ENCODE measurements around the gene CNDP1. TPM values are rescaled to one million over a fixed set of nuclear protein-coding genes. Genes with fewer than 3 reads are reported as not detected.

The CNDP1 gene
- polyA plus RNA-seq, 1 donor (not counting 4 experiments of a cell fraction or from before 2014, with no cell fraction given), result not detected

DNA sequence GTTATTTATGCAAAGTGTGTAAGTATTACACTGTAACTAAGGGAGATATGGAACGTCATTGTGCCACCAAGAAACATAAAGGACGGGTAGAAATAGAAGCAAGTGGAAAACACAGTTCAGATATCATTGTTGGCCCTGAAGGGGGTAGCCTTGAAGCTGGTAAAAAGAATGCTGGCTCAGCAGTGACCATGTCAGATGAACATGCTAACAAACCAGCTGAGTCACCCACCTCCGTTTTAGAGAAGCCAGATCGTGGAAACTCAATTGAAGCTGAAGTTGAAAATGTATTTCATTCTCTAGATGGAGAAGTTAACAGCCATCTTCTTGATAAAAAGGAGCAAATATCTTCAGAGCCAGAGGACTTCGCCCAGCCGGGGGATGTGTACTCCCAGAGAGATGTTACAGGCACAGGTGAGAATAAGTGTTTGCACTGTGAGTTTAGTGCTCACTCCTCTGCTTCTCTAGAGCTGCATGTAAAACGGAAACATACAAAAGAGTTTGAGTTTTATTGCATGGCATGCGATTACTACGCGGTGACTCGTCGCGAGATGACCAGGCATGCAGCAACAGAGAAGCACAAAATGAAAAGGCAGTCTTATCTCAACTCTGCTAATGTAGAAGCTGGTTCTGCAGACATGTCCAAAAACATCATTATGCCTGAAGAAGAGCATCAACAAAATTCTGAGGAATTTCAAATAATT, 99.5 kb downstream of the CNDP1 start:
- dilution Hi-C loops (cut with MboI; ENCODE audit: extremely low pct_ligation_motif_present, low sequenced_read_pairs), result no loop called here
- Histone ChIP-seq H2AFZ (ENCODE audit: control insufficient read depth, low read length) (no peak overlapping the region), H4K20me1 (ENCODE audit: control insufficient read depth, extremely low read depth, insufficient read depth, low read length) (no peaks in the 10 kb centered on the region), H3K4me2 (ENCODE audit: control insufficient read depth, extremely low read depth, insufficient read depth, low read depth, low read length) (peak overlapping the region; percentile 18), H3K36me3 (ENCODE audit: control insufficient read depth in 2 of 2, extremely low read depth in 1 of 2, insufficient read depth in 2 of 2, low read length in 2 of 2) (peaks cover 4 to 6% of the 10 kb centered on the region in 2 experiments), H3K27ac (ENCODE audit: control insufficient read depth, insufficient read depth, low read length) (no peak overlapping the region), H3K4me1 (ENCODE audit: control insufficient read depth, extremely low read depth, insufficient read depth, low read length) (peaks cover 11% of the 10 kb centered on the region), H3K9me3 (ENCODE audit: control insufficient read depth, low read depth, low read length) (no peaks in the 10 kb centered on the region), H3K9ac (ENCODE audit: control insufficient read depth, extremely low read depth, insufficient read depth, low read length) (no peak overlapping the region), H3K9me1 (ENCODE audit: control insufficient read depth, extremely low read depth, insufficient read depth, low read length) (no peaks in the 10 kb centered on the region), H3K27me3 (ENCODE audit: control insufficient read depth, extremely low read depth, insufficient read depth, low read length) (no peaks in the 10 kb centered on the region), H3K79me2 (ENCODE audit: control insufficient read depth, insufficient read depth, low read length) (no peaks in the 10 kb centered on the region), H3K4me3 (ENCODE audit: control insufficient read depth in 2 of 3, extremely low read depth in 1 of 3, insufficient read depth in 2 of 3, low read depth in 1 of 3, low read length in 3 of 3) (no peak overlapping the region)
- FAIRE-seq, result peak; percentile 69
- no peak for TF ChIP-seq EZH2 (IDR thresholded peaks at IDR 0.05; ENCODE audit: low read length)
- TF ChIP-seq, protein P1, sequence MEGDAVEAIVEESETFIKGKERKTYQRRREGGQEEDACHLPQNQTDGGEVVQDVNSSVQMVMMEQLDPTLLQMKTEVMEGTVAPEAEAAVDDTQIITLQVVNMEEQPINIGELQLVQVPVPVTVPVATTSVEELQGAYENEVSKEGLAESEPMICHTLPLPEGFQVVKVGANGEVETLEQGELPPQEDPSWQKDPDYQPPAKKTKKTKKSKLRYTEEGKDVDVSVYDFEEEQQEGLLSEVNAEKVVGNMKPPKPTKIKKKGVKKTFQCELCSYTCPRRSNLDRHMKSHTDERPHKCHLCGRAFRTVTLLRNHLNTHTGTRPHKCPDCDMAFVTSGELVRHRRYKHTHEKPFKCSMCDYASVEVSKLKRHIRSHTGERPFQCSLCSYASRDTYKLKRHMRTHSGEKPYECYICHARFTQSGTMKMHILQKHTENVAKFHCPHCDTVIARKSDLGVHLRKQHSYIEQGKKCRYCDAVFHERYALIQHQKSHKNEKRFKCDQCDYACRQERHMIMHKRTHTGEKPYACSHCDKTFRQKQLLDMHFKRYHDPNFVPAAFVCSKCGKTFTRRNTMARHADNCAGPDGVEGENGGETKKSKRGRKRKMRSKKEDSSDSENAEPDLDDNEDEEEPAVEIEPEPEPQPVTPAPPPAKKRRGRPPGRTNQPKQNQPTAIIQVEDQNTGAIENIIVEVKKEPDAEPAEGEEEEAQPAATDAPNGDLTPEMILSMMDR (optimal IDR thresholded peaks at IDR 0.05 in 1 of 3, IDR thresholded peaks at IDR 0.05 in 1 of 3, conservative IDR thresholded peaks at IDR 0.05 in 1 of 3; ENCODE audit: extremely low read depth in 1 of 3, insufficient read depth in 2 of 3, low read length in 3 of 3), result no peak
- no peak for DNase-seq (ENCODE audit: low read depth, low spot score)

DNA sequence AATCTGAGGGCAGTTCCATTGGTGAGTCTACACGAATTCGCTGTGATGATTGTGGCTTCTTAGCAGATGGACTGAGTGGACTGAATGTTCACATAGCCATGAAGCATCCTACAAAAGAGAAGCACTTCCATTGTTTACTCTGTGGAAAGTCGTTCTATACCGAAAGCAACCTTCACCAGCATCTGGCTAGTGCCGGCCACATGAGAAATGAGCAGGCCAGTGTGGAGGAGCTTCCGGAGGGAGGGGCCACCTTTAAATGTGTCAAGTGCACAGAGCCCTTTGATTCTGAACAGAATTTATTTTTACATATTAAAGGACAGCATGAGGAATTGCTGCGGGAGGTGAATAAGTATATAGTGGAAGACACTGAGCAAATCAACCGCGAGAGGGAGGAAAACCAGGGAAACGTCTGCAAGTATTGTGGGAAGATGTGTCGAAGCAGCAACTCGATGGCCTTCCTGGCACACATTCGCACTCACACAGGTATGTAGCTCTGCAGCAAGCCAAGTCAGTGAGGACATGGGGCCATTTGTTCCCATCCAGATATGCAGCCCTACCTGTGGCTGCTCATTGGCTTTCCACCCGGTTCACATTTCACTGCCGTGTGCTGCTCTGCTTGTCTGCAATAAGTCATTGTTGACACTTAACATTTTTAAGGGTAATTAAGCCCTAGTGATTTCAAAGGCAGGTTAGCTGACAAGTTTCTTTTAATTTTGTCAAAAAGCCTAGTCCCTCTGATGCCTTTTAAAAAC, 101.1 kb downstream of the CNDP1 start:
- Histone ChIP-seq H3K4me3 (ENCODE audit: control insufficient read depth in 2 of 3, extremely low read depth in 1 of 3, insufficient read depth in 2 of 3, low read depth in 1 of 3, low read length in 3 of 3) (no peak overlapping the region), H3K36me3 (ENCODE audit: control insufficient read depth in 2 of 2, extremely low read depth in 1 of 2, insufficient read depth in 2 of 2, low read length in 2 of 2) (peaks cover 4 to 6% of the 10 kb centered on the region in 2 experiments), H3K9ac (ENCODE audit: control insufficient read depth, extremely low read depth, insufficient read depth, low read length) (no peak overlapping the region), H3K79me2 (ENCODE audit: control insufficient read depth, insufficient read depth, low read length) (no peaks in the 10 kb centered on the region), H3K27me3 (ENCODE audit: control insufficient read depth, extremely low read depth, insufficient read depth, low read length) (no peaks in the 10 kb centered on the region), H4K20me1 (ENCODE audit: control insufficient read depth, extremely low read depth, insufficient read depth, low read length) (no peaks in the 10 kb centered on the region), H3K4me2 (ENCODE audit: control insufficient read depth, extremely low read depth, insufficient read depth, low read depth, low read length) (no peak overlapping the region), H2AFZ (ENCODE audit: control insufficient read depth, low read length) (no peak overlapping the region), H3K4me1 (ENCODE audit: control insufficient read depth, extremely low read depth, insufficient read depth, low read length) (peaks cover 11% of the 10 kb centered on the region), H3K9me1 (ENCODE audit: control insufficient read depth, extremely low read depth, insufficient read depth, low read length) (no peaks in the 10 kb centered on the region), H3K9me3 (ENCODE audit: control insufficient read depth, low read depth, low read length) (no peaks in the 10 kb centered on the region), H3K27ac (ENCODE audit: control insufficient read depth, insufficient read depth, low read length) (no peak overlapping the region)
- FAIRE-seq (no peak), DNase-seq (ENCODE audit: low read depth, low spot score) (no peak)
- no peak for TF ChIP-seq EZH2 (IDR thresholded peaks at IDR 0.05; ENCODE audit: low read length)
- TF ChIP-seq, protein P1 (optimal IDR thresholded peaks at IDR 0.05 in 1 of 3, IDR thresholded peaks at IDR 0.05 in 1 of 3, conservative IDR thresholded peaks at IDR 0.05 in 1 of 3; ENCODE audit: extremely low read depth in 1 of 3, insufficient read depth in 2 of 3, low read length in 3 of 3), result no peak
- dilution Hi-C loops (cut with MboI; ENCODE audit: extremely low pct_ligation_motif_present, low sequenced_read_pairs), result no loop called here

Other genes starting within 250 kb of the CNDP1 start
- 42.2 to 49.4 TPM (median 42.6 TPM) in 3 replicates for gene CYB5A, start 242.5 kb upstream of the CNDP1 start, polyA plus RNA-seq
- not detected in 3 replicates for gene C18orf63, start 218.7 kb upstream of the CNDP1 start, polyA plus RNA-seq
- not detected in 3 replicates for gene DIPK1C, start 77.2 kb upstream of the CNDP1 start, polyA plus RNA-seq
- gene CNDP2, start 38.1 kb upstream of the CNDP1 start, polyA plus RNA-seq, result 126 to 156 TPM (median 134 TPM) in 3 replicates
- gene ZNF407, start 63.4 kb downstream of the CNDP1 start, polyA plus RNA-seq, result 2.8 to 3.8 TPM (median 3.2 TPM) in 3 replicates